Measurements from ENCODE around the gene NANOS2.

NANOS2 gene

GRCh38 chr19:45890877-45891276 lies 23.7 kb downstream of the NANOS2 start:
- DNase-seq: no peak

GRCh38 chr19:45889210-45889885 lies 25.2 kb downstream of the NANOS2 start:
- no peak for DNase-seq

- no peak for DNase-seq
Measured at GRCh38 chr19:45887200-45887710, 27.3 kb downstream of the NANOS2 start.

DNA sequence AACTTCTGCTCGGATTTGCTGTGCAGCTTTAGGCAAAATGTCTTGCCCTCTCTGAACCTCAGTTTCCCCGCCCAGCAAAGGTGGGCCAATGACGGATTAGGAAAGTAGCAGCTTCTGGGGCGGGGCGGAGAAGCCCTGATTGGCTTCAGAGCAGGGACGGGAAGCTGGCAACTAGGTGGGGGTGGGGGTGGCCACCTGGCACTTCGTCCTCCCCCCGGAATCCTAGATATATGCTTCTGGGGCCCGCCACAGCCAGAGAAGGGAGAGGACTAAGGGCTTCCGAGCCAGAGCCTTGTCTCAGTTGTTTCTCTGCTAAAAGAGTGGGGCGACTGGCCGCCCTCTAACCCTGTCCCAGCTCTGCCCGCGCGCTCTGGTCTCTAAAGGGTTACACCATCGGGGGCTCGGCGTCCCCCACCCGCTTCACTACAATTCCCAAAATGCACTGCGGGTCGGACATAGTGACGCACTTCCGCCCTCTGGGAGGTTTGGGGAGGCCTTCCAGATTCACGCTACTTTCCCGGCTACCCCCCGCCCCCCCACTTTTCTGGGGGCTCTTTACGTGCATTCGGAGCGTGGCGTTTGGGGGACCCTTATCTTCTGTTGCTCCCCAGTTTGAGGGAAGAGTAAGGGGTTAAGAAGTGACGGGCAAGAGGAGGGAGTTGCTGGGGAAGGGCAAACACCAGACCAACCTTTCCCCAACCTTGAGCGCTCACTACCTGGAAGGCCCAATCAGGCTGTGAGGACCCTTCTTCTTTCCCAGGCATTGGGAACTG lies 28.0 kb downstream of the NANOS2 start:
- DNase-seq: peak; percentile 94 to 96 (median 95)

- DNase-seq: peak; percentile 93 to 97 (median 96)
Measured at GRCh38 chr19:45885556-45886426, 28.8 kb downstream of the NANOS2 start, which contains the start of gene IRF2BP1. IRF2BP1 (minus strand) TSS chr19:45886141; CDS start chr19:45885774, 367 bp downstream.

- no peak for DNase-seq
Measured at GRCh38 chr19:45884682-45885555, 29.7 kb downstream of the NANOS2 start.

GRCh38 chr19:45883881-45884681 lies 30.5 kb downstream of the NANOS2 start:
- DNase-seq: no peak

GRCh38 chr19:45883586-45883880 lies 31.0 kb downstream of the NANOS2 start:
- no peak for DNase-seq

- peak; percentile 85 to 93 (median 90) for DNase-seq
Measured at GRCh38 chr19:45882652-45883585, 31.7 kb downstream of the NANOS2 start.

GRCh38 chr19:45881909-45882528 lies 32.6 kb downstream of the NANOS2 start:
- DNase-seq: no peak

GRCh38 chr19:45881082-45881908 lies 33.3 kb downstream of the NANOS2 start:
- no peak for DNase-seq

GRCh38 chr19:45879971-45880370 lies 34.6 kb downstream of the NANOS2 start:
- DNase-seq: no peak

DNA sequence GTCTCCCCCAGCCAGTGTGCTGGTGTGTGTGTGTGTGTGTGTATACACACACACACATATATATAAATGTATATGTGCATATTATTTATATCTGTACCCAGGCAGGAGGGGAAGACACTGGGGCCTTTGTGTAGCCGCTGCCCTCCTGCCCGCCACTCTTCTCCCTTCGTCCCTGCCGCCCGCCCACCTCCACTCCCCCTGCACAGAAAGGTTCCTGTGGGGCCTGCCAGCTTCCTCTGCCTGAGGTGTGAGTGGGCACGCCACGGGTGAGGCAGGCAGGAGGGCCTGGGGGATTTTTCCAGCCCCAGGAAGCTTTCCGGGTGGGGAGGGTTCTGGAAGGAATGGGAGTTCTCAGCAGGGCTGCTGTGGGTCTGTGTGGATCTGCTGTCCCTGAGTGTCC lies 35.5 kb downstream of the NANOS2 start:
- DNase-seq: no peak

DNA sequence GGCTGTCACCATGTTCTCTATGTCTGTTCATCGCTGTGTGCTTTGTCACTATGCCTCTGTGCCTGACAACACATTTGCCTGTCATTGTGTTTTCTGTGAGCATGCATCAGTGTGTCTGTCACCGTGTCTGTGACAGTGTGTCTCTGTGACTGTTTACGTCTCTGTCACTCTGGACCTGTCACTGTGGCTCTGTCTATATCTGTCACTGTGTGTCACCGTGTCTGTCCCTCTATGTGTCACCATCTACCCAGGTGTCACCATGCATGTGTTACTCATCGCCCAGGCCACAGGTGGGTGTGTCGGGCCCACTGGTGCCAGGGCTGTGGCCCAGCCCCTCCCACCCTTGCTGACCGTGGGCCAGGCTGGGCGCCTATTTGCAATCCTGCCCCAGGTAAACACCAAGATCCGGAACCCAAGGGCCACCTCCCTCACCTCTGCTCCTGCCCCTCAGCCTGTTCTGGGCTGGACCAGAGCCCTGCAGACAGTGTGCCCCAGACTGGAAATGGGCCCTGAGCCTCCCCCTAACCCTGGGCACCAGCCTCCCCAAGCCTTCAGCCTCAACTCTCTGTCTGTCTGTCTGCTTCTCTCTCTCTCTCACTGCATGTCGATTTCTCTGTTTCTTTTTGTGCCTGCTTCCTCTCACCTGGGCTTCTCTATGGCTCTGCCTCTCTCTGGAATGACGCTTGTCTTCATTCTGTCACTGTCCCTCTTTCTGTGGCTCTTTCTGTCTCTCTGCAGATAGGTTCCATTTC lies 36.4 kb downstream of the NANOS2 start:
- DNase-seq: no peak

DNA sequence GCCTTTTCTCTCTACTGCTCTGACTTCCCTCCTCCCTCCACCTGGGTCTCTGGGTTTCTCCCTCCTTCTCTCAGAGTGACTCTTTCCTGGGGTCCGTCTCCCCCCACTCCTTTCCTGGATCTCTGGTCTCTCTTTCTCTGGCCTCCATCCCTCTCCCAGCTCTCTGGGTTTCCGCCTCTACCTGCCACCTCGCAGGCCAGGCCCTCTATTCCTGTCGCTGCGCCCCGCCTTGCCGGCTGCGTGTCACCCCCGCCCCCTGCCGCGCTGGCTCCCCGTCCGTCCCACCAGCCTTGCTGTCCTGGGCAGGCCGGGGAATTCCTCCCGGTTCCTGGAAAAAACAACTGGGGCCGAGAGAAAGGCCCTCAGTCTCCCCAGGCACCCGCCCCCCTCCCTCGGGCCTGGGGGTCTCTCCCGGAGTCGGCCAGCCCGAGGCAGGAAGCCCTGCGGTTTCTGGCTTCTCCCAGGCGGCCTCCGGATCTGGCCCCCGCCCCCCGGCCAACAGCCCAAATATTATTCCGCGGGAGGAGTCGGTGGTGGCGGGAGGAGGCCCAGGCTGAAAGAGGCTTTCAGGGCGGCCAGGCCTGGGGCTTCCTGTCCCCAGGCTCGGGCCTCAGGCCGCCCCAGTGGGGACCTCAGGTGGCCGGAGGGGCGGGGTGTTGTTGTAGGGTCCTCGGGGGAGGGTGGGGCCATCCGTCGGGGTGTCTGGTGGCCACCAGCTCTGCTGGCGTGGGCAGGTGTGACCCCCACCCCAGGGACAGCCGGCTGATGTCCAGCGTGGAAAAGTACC lies 38.0 kb downstream of the NANOS2 start:
- DNase-seq: peak in 1 of 4 experiments; percentile 23

DNA sequence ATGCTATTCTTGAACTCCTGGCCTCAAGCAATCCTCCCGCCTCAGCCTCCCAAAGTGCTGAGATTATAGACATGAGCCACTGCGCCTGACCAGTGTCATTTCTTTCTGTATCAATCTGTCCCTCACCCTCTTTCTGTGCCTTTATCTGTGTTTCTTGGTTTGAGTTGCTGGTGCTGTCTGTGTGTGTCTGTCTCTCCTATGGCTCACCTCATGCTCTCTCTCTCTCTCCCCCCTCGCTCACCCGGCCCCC lies 38.5 kb downstream of the NANOS2 start:
- DNase-seq: no peak

DNA sequence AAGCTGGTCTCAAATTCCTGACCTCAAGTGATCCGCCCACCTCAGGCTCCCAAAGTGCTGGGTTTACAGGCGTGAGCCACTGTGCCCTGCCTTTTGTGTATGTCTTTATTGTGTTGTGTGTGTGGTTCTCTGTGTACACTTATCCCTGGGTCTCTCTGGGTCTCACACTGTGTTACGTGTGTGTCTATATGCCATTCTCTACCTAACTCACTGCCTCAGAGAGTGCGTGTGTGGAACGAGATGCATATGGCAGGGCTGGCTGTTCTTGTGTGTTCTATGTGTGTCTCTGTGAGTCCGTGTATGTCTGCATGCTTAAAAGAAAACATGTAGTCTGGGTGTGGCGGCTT lies 40.0 kb downstream of the NANOS2 start:
- DNase-seq: no peak
